HL-60 (cell line): ENCODE data around the gene KRT86.

ENCODE experiments used
- DNase-seq, 2 experiments: peaks; one replicate each; pipeline ENCODE4 v3.0.0-alpha.2; 2010 to 2020; ENCODE audit warnings: low read depth in 1 of 2, low spot score in 1 of 2
- H3K27ac ChIP-seq: fragments of 250-450 bp; sonication (Bioruptor Pico); replicated peaks from 2 replicates; pipeline ENCODE4 v1.5.1; 2020; ENCODE audit warnings: mild to moderate bottlenecking, moderate library complexity
- H3K27me3 ChIP-seq: fragments of 250-450 bp; sonication (Bioruptor Pico); 2 replicates; pipeline ENCODE4 v1.5.1; 2021; ENCODE audit warnings: mild to moderate bottlenecking, moderate library complexity; ENCODE audit not compliant: insufficient read depth, poor library complexity, severe bottlenecking
- H3K4me3 ChIP-seq: replicated peaks from 2 replicates; pipeline ENCODE4 v1.5.1; 2011; ENCODE audit warnings: mild to moderate bottlenecking, control low read depth, low read length; ENCODE audit not compliant: insufficient read depth
- CTCF ChIP-seq: IDR thresholded peaks from one replicate; pipeline ENCODE4 v1.5.1; 2011; ENCODE audit warnings: low read length, control low read depth, inconsistent platforms; ENCODE audit not compliant: insufficient read depth
- GABPA ChIP-seq: IDR thresholded peaks from 2 replicates; pipeline ENCODE4 v1.6.1; 2012; ENCODE audit warnings: low read depth
- POLR2AphosphoS5 ChIP-seq: IDR thresholded peaks from 2 replicates; pipeline ENCODE4 v1.6.1; 2012; ENCODE audit warnings: low read depth
- REST ChIP-seq: IDR thresholded peaks from 2 replicates; pipeline ENCODE4 v1.6.1; 2012; ENCODE audit warnings: low read depth; ENCODE audit not compliant: insufficient replicate concordance
- SPI1 ChIP-seq: IDR thresholded peaks from 2 replicates; pipeline ENCODE4 v1.6.1; 2012; ENCODE audit warnings: low read depth, mild to moderate bottlenecking, borderline replicate concordance

Gene KRT86

GRCh38 chr12:52351196-52352059 lies 77.0 kb downstream of the KRT86 start:
- H3K4me3 ChIP-seq: no peak overlapping the region
- no peak overlapping the region for H3K27ac ChIP-seq
- H3K27me3 ChIP-seq: no peaks in the 10 kb centered on the region
- no peak for TF ChIP-seq POLR2AphosphoS5
- TF ChIP-seq GABPA: no peak
- TF ChIP-seq SPI1: no peak
- TF ChIP-seq REST: no peak
- no peak for TF ChIP-seq CTCF
- no peak for DNase-seq

- H3K27ac ChIP-seq: no peak overlapping the region
- no peak for DNase-seq
- H3K27me3 ChIP-seq: no peaks in the 10 kb centered on the region
- TF ChIP-seq CTCF: no peak
- TF ChIP-seq POLR2AphosphoS5: no peak
- no peak for TF ChIP-seq GABPA
- no peak for TF ChIP-seq REST
- TF ChIP-seq SPI1: no peak
- no peak overlapping the region for H3K4me3 ChIP-seq
Observed at GRCh38 chr12:52352951-52353350, 78.5 kb downstream of the KRT86 start.

GRCh38 chr12:52353766-52354165 lies 79.3 kb downstream of the KRT86 start:
- H3K27me3 ChIP-seq: no peaks in the 10 kb centered on the region
- H3K4me3 ChIP-seq: no peak overlapping the region
- DNase-seq: no peak
- H3K27ac ChIP-seq: no peak overlapping the region
- TF ChIP-seq GABPA (no peak), SPI1 (no peak)

GRCh38 chr12:52354200-52354599 lies 79.8 kb downstream of the KRT86 start:
- Histone ChIP-seq H3K27ac (no peak overlapping the region), H3K4me3 (no peak overlapping the region), H3K27me3 (no peaks in the 10 kb centered on the region)
- no peak for TF ChIP-seq REST
- no peak for TF ChIP-seq SPI1
- TF ChIP-seq CTCF: no peak
- TF ChIP-seq POLR2AphosphoS5: no peak
- TF ChIP-seq GABPA: no peak
- DNase-seq: no peak
